D721Med (cell line): ENCODE results near the gene NRXN3.

Source experiments
- DNase-seq: peaks from one replicate; pipeline ENCODE4 v3.0.0; 2011; ENCODE audit warnings: low spot score; ENCODE audit not compliant: insufficient read length
- FAIRE-seq: peaks from 2 replicates; lab custom pipeline; 2011; peaks lifted over from hg19 to GRCh38; lab: Jason Lieb, UNC
- CTCF ChIP-seq: IDR thresholded peaks from 2 replicates; pipeline ENCODE4 v1.5.1; 2012; ENCODE audit warnings: mild to moderate bottlenecking, control low read depth; ENCODE audit not compliant: insufficient read depth; ENCODE audit errors: missing control alignments

NRXN3 gene

DNA sequence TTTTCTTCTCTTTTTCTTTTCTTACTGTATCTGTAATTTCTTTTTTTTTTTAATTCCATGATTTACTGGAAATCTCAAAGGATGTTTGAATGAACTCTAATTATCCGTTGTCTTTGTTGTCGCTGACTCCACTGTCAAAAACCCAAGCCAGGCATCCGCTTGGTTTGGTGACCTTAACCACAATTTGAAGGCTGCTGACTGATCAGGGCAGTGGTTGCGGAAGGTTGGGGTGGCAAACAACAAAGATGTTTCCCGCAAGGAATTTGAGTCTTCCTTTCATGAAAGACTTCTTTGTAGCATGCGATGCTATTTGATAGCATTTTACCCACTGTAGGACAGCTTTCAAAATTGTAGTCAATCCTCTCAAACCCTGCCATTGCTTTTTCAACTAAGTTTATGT lies 1027.3 kb downstream of the NRXN3 start:
- FAIRE-seq = no peak
- TF ChIP-seq CTCF = no peak
- no peak for DNase-seq

DNA sequence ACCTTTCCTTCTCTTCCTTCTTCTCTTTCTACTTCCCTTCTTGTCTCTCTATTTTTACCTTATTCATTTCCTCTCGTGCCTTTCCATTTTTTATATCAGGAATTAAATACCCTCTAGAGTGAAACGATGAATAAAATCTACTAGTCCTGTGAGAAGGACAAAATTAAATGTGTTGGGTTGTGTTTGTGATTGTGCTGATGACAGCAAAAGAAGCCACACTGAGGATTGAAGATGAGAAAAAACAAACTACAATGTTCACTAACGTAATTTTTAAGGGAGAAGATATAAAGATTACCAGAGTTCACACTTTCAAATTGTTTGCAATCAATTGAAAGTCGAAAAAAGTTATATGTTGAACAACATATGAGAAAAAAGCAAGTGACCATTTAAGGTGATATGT lies 1029.0 kb downstream of the NRXN3 start:
- DNase-seq (no peak), FAIRE-seq (no peak)
- no peak for TF ChIP-seq CTCF

- no peak for TF ChIP-seq CTCF
- DNase-seq (no peak), FAIRE-seq (no peak)
These were observed 1031.5 kb downstream of the NRXN3 start for GRCh38 chr14:79201564-79202207.

DNA sequence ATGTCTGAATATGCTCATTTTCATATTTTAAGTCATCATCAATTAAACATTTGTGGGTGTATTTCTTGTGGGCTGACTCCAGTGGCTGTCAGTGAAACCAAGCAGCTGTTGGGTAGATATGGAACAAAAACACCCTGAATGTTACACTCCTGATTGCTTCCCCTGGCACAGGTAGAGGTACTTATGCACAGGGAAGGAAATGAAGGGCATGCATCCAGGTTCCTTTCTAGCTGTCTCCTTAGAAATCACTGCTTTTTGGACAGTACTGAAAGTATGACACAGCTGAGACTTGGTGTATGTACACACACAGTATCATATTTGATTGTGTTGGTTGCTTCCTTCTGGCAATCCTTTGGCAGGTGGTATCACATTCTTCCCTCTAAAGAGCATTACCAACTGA lies 1034.4 kb downstream of the NRXN3 start:
- DNase-seq (no peak), FAIRE-seq (no peak)
- no peak for TF ChIP-seq CTCF

- no peak for TF ChIP-seq CTCF
- no peak for FAIRE-seq
- no peak for DNase-seq
These were observed 1039.2 kb downstream of the NRXN3 start for GRCh38 chr14:79209418-79209817.

DNA sequence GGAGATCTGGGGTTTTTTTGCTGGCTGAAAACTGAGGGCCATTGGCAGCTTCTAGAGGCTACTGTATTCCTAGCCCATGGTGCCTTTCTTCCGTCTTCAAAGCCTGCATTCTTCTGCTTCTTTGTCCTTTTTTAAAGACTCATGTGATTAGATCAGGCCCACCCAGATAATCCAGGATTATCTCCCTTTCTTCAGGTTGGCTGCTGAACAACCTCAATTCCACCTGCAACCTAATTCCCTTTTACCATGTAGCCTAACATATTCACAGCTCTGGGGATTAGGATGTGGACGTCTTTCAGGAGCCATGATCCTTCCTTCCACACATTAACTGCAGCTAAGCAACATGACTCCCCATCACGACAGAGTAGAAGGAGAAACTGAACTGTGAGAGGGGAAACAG lies 1055.6 kb downstream of the NRXN3 start:
- FAIRE-seq (peak; percentile 69), DNase-seq (no peak)
- no peak for TF ChIP-seq CTCF

DNA sequence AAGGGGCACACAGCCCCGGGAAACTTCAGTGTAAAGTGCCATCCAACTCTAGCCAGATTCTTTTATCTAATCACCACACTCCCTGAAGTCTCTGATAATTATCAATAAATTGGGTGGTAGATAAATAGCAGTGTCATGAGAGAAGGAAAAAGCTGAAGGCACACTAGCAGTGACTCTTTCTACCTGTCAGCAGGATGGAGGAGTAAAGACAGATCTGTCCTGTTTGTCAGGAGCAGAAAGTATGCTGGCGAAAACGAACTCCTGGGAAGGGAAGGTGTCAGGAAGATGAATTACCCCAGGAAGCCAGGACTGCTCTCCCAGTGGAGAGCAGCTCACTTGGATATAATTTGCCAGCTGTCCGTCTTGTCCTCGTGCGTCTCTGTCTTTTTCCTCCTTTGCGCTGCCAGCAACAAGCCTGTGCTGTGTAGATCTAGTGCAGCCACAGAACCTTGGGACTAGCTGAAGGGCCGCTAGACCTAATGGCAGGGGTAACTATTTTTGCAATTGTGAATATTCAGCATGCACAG lies 1059.3 kb downstream of the NRXN3 start:
- DNase-seq (no peak), FAIRE-seq (no peak)
- no peak for TF ChIP-seq CTCF
